GOT3 (cell line): ENCODE data around the gene KCND1.

Source experiments
- DNase-seq: peaks from one replicate; lab custom pipeline; 2025; ENCODE audit warnings: mixed read lengths; lab: John Stamatoyannopoulos, UW

KCND1 gene

GRCh38 chrX:48974574-48974973 is 2.9 kb upstream of the KCND1 start:
- no peak for DNase-seq

GRCh38 chrX:48974033-48974432 is 2.4 kb upstream of the KCND1 start:
- no peak for DNase-seq

GRCh38 chrX:48972220-48973164 is 848 bp upstream of the KCND1 start:
- no peak for DNase-seq

GRCh38 chrX:48969471-48969870 is 2.2 kb downstream of the KCND1 start:
- DNase-seq: no peak

GRCh38 chrX:48968377-48968776 is 3.3 kb downstream of the KCND1 start:
- DNase-seq: no peak

- no peak for DNase-seq
Observed at GRCh38 chrX:48966796-48967579, 4.7 kb downstream of the KCND1 start.

GRCh38 chrX:48965959-48966358 is 5.7 kb downstream of the KCND1 start:
- DNase-seq: no peak

- DNase-seq: no peak
Observed at GRCh38 chrX:48961585-48962091, 10.0 kb downstream of the KCND1 start.

- no peak for DNase-seq
Observed at GRCh38 chrX:48960291-48960690, 11.4 kb downstream of the KCND1 start.

GRCh38 chrX:48958635-48959094 is 13.0 kb downstream of the KCND1 start:
- DNase-seq: peak; percentile 20

GRCh38 chrX:48957827-48958634 is 13.6 kb downstream of the KCND1 start:
- DNase-seq: peak; percentile 81

GRCh38 chrX:48957477-48957826 is 14.2 kb downstream of the KCND1 start, which contains the start of gene OTUD5:
Gene OTUD5, minus strand, starts transcription at chrX:48957607. Its CDS starts 37 bp downstream, at chrX:48957570.
- DNase-seq: peak; percentile 22

- DNase-seq: no peak
Observed at GRCh38 chrX:48956728-48957414, 14.8 kb downstream of the KCND1 start.

- DNase-seq: no peak
Observed at GRCh38 chrX:48948589-48948988, 23.1 kb downstream of the KCND1 start.

GRCh38 chrX:48945517-48946348 is 25.9 kb downstream of the KCND1 start:
- DNase-seq: no peak

GRCh38 chrX:48942895-48943294 is 28.7 kb downstream of the KCND1 start:
- DNase-seq: no peak

- DNase-seq: no peak
Observed at GRCh38 chrX:48940404-48940955, 31.2 kb downstream of the KCND1 start.

- DNase-seq: no peak
Observed at GRCh38 chrX:48939524-48940228, 32.0 kb downstream of the KCND1 start.

GRCh38 chrX:48938721-48939425 is 32.8 kb downstream of the KCND1 start:
- no peak for DNase-seq
